AG08396 (cell line): ENCODE measurements around the gene SMNDC1.

Source experiments
- DNase-seq: peaks from one replicate; pipeline ENCODE4 v3.0.0; 2012; ENCODE audit warnings: low spot score, mixed read lengths

SMNDC1 gene

GRCh38 chr10:110327262-110327914 is 22.7 kb upstream of the SMNDC1 start:
- no peak for DNase-seq

- DNase-seq = peak; percentile 68
Observed at GRCh38 chr10:110326351-110327032, 21.8 kb upstream of the SMNDC1 start.

GRCh38 chr10:110324805-110325280 is 20.1 kb upstream of the SMNDC1 start:
- no peak for DNase-seq

- no peak for DNase-seq
Observed at GRCh38 chr10:110324201-110324804, 19.6 kb upstream of the SMNDC1 start.

GRCh38 chr10:110323503-110323902 is 18.8 kb upstream of the SMNDC1 start:
- DNase-seq = peak; percentile 83

GRCh38 chr10:110321869-110322620 is 17.3 kb upstream of the SMNDC1 start:
- DNase-seq = no peak

GRCh38 chr10:110317866-110318850 is 13.4 kb upstream of the SMNDC1 start:
- DNase-seq = no peak

GRCh38 chr10:110313674-110314073 is 9.0 kb upstream of the SMNDC1 start:
- no peak for DNase-seq

GRCh38 chr10:110312206-110312605 is 7.5 kb upstream of the SMNDC1 start:
- DNase-seq = no peak

GRCh38 chr10:110311357-110311949 is 6.7 kb upstream of the SMNDC1 start:
- peak; percentile 52 for DNase-seq

GRCh38 chr10:110310741-110311140 is 6.0 kb upstream of the SMNDC1 start:
- no peak for DNase-seq

GRCh38 chr10:110307805-110308204 is 3.1 kb upstream of the SMNDC1 start:
- no peak for DNase-seq

GRCh38 chr10:110306452-110306768 is 1.7 kb upstream of the SMNDC1 start:
- DNase-seq = no peak

GRCh38 chr10:110305767-110306451 is 1.2 kb upstream of the SMNDC1 start:
- DNase-seq = peak; percentile 60

- DNase-seq = peak; percentile 67
Observed at GRCh38 chr10:110304394-110304779, 333 bp downstream of the SMNDC1 start.

- no peak for DNase-seq
Observed at GRCh38 chr10:110303681-110304080, 1.0 kb downstream of the SMNDC1 start.

GRCh38 chr10:110300486-110300986 is 4.2 kb downstream of the SMNDC1 start:
- no peak for DNase-seq

GRCh38 chr10:110296966-110297365 is 7.8 kb downstream of the SMNDC1 start:
- DNase-seq = no peak

GRCh38 chr10:110286841-110287240 is 17.9 kb downstream of the SMNDC1 start:
- no peak for DNase-seq

GRCh38 chr10:110285501-110285900 is 19.2 kb downstream of the SMNDC1 start:
- DNase-seq = no peak
